NB4 (cell line): Measurements from ENCODE around the gene BCL2.
A peak's percentile ranks its signal among the peaks of the same experiment; 100 is the strongest.

Experiments used
- DNase-seq: peaks from one replicate; pipeline ENCODE4 v3.0.0; 2010; ENCODE audit warnings: low read depth
- H3K4me3 ChIP-seq: one replicate; pipeline ENCODE4 v1.5.1; 2011; ENCODE audit warnings: mild to moderate bottlenecking, low read depth, low read length, moderate library complexity
- CTCF ChIP-seq: IDR thresholded peaks from one replicate; pipeline ENCODE4 v1.5.1; 2012; ENCODE audit warnings: low read depth, low read length
- MAX ChIP-seq: IDR thresholded peaks from 2 replicates; pipeline ENCODE4 v1.6.1; 2011; ENCODE audit warnings: low read depth, low read length
- MYC ChIP-seq: IDR thresholded peaks from 2 replicates; pipeline ENCODE4 v1.6.1; 2011; ENCODE audit warnings: low read depth, low read length
- POLR2A ChIP-seq: IDR thresholded peaks from 2 replicates; pipeline ENCODE4 v1.6.1; 2011; ENCODE audit warnings: mild to moderate bottlenecking; ENCODE audit not compliant: insufficient read length; ENCODE audit errors: extremely low read depth

BCL2 gene

GRCh38 chr18:63344263-63344662 is 24.7 kb upstream of the BCL2 start:
- no peak for DNase-seq
- H3K4me3 ChIP-seq = no peak overlapping the region
- TF ChIP-seq POLR2A (no peak), MAX (no peak), MYC (no peak), CTCF (no peak)

GRCh38 chr18:63342206-63342605 is 22.6 kb upstream of the BCL2 start:
- peak; percentile 38 for DNase-seq
- H3K4me3 ChIP-seq = no peak overlapping the region

GRCh38 chr18:63339920-63340484 is 20.4 kb upstream of the BCL2 start:
- no peak overlapping the region for H3K4me3 ChIP-seq
- TF ChIP-seq POLR2A (no peak), CTCF (peak; percentile 57)
- DNase-seq = peak; percentile 74

More at GRCh38 chr18:63342206-63342605, 22.6 kb upstream of the BCL2 start:
- TF ChIP-seq MYC = no peak
- TF ChIP-seq CTCF = peak; percentile 11

- no peak overlapping the region for H3K4me3 ChIP-seq
- no peak for TF ChIP-seq CTCF
- TF ChIP-seq MYC = no peak
- no peak for TF ChIP-seq POLR2A
- TF ChIP-seq MAX = no peak
- no peak for DNase-seq
Observed at GRCh38 chr18:63336366-63337099, 17.0 kb upstream of the BCL2 start.

- no peak overlapping the region for H3K4me3 ChIP-seq
- TF ChIP-seq CTCF (no peak), POLR2A (no peak), MAX (no peak), MYC (no peak)
- DNase-seq = no peak
Observed at GRCh38 chr18:63331105-63331504, 11.5 kb upstream of the BCL2 start.

GRCh38 chr18:63329431-63330145 is 10.0 kb upstream of the BCL2 start:
- no peak for TF ChIP-seq MAX
- TF ChIP-seq MYC = no peak
- TF ChIP-seq CTCF = no peak
- no peak for TF ChIP-seq POLR2A
- DNase-seq = no peak
- no peak overlapping the region for H3K4me3 ChIP-seq
